GM12878 (cell line): ENCODE data around the gene SLC38A3.

ENCODE experiments used
- FOXM1 ChIP-seq: IDR thresholded peaks from 2 replicates; pipeline ENCODE4 v1.6.1; 2012; ENCODE audit warnings: low read depth, mild to moderate bottlenecking, inconsistent platforms, low read length, moderate library complexity
- NBN ChIP-seq: fragments of 450-650 bp; IDR thresholded peaks from 2 replicates; pipeline ENCODE4 v1.6.1; 2016
- TF ChIP-seq, protein P1 (sequence below): IDR thresholded peaks from 2 replicates; pipeline ENCODE4 v1.6.1; 2012; ENCODE audit warnings: mild to moderate bottlenecking, low read depth, low read length

DNA sequence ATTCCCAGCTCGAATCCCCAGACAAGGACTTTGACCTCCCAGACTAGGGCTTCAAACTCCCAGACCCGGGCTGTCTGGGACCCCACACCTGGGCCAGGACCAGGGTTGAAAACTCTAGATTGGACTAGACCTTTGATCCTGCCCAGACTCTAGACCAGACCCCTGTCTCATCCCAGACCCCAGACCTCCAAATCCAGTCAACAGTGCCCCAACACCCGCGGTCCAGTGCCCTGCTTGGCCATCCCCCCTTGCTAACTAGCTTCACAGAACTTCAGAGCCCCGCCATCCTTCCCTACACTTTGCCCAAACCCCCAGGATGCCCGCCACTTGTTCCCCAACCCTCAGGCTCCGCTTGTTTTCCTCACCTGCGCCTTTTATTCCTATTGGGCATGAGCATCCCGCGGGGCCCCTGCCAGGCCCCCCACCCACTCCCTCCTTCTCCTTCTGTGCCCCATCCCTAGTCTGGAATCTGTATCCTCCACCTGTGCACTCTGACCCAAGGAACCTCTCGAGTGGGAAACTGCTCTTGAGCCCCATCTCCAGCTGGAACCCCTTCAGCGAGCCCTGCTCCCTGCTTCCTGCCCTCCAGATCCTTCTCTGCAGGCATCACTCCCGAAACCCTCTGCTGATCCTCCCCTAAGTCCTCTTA lies 31.5 kb downstream of the SLC38A3 start:
- TF ChIP-seq NBN = no peak
- TF ChIP-seq FOXM1 = no peak
- TF ChIP-seq, protein P1, sequence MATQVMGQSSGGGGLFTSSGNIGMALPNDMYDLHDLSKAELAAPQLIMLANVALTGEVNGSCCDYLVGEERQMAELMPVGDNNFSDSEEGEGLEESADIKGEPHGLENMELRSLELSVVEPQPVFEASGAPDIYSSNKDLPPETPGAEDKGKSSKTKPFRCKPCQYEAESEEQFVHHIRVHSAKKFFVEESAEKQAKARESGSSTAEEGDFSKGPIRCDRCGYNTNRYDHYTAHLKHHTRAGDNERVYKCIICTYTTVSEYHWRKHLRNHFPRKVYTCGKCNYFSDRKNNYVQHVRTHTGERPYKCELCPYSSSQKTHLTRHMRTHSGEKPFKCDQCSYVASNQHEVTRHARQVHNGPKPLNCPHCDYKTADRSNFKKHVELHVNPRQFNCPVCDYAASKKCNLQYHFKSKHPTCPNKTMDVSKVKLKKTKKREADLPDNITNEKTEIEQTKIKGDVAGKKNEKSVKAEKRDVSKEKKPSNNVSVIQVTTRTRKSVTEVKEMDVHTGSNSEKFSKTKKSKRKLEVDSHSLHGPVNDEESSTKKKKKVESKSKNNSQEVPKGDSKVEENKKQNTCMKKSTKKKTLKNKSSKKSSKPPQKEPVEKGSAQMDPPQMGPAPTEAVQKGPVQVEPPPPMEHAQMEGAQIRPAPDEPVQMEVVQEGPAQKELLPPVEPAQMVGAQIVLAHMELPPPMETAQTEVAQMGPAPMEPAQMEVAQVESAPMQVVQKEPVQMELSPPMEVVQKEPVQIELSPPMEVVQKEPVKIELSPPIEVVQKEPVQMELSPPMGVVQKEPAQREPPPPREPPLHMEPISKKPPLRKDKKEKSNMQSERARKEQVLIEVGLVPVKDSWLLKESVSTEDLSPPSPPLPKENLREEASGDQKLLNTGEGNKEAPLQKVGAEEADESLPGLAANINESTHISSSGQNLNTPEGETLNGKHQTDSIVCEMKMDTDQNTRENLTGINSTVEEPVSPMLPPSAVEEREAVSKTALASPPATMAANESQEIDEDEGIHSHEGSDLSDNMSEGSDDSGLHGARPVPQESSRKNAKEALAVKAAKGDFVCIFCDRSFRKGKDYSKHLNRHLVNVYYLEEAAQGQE = no peak
